HG02763 (cell line): ENCODE results near the gene GRIA1.
"Not testable (repeated sequence)": the region's sequence is repeated elsewhere in the genome, so short reads cannot be mapped to it uniquely, and the experiment has no call there.

ENCODE experiments used
- ATAC-seq: cut with Tn5 transposase; IDR thresholded peaks from one replicate; pipeline ENCODE4 v1.9.1; 2021; ENCODE audit warnings: mild to moderate bottlenecking, moderate library complexity; ENCODE audit not compliant: unreplicated experiment

GRIA1 gene

DNA sequence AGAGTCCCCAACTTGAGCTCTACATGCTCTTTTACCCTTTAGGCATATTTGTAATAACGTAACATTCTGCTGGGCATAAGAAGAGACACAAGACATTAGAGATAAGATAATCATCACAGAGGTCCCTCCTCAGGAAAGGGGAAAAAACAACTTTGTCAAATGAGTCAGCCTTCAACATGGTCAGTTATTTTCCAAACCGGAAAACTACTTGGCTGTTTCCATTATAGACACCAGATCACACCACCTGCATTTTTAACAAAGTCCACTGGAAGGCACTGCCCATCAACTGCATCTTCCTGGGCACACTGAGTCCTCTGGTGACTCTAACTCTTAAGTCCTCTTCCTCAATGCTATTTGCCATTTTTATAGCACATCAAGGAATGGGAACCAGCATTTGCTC is 326.4 kb downstream of the GRIA1 start:
- no peak for ATAC-seq

GRCh38 chr5:153818626-153819025 is 328.2 kb downstream of the GRIA1 start:
- no peak for ATAC-seq

DNA sequence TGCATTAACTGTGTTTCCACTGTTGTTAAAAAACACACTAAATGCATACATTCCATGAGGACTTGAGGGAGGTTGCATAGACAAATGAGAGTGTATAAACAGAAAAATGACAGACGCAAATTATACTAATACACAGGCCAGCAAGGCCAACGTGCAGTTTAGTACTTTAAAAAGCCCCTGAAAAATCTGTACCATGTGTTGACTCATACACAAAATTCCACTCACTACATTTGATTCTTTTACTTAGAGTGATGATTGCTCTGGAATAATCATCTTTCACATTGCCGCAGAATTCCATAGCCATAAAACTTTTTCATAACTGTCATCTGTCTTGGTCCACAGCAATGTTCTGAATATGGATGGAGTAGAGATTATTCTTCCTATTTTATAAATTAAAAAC is 332.6 kb downstream of the GRIA1 start:
- no peak for ATAC-seq

- no peak for ATAC-seq
These were observed 334.4 kb downstream of the GRIA1 start for GRCh38 chr5:153824909-153825308.

GRCh38 chr5:153827397-153827796 is 336.9 kb downstream of the GRIA1 start:
- no peak for ATAC-seq

DNA sequence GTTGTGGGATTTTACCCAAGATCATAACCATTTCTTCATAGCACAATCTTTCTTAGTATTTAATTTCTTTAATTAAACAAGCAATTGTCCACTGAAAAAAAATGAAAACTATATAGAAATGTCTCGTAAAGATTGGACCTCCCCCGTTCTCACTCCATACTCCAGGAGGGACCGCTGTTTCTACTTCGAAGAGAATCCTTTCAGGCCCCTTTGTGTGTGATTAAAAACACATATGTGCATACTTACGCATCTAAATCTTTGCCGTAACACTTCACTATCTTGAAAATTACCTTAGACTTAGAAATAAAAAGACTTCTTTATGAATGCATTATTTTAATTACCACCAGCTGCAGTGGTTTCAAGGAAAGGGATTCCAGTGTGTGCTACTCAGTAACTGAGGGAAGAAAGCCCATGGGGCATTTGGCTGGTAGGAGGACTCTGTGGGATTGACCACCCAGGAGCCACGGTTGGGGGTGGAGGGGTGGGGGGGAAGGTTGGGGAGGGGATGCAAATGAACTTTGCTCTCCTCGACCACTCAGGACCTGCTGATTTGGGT is 339.1 kb downstream of the GRIA1 start:
- ATAC-seq = no peak

GRCh38 chr5:153831973-153832372 is 341.5 kb downstream of the GRIA1 start:
- ATAC-seq = peak; percentile 75

DNA sequence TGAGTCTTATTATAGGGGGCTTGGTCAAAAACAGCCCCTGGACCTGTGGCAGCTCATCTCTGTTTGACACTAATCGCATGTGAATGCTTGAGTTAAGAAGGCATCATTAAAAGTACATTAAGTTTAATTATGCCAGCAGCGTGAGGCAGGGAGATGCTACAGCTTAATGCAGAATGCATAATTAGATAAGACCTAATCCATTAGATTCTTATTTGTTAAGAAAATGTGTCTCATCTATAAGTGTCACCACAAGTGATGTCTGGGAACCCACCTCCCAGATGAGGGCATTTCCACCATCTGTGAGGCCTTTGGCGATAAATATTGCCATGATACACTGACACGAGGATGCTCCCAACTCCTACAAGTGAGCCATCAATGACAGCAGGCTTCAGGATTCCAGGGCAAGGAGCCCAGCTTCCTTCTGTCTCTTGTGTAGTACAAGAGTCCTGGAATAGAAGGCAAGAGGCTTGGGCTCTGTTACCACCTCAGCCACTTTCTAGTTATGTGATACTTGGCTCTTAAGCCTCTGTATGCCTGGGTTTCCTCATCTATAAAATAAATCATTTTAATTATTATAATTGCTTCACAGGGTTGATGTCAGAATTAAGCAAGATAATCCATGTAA is 345.5 kb downstream of the GRIA1 start:
- no peak for ATAC-seq

DNA sequence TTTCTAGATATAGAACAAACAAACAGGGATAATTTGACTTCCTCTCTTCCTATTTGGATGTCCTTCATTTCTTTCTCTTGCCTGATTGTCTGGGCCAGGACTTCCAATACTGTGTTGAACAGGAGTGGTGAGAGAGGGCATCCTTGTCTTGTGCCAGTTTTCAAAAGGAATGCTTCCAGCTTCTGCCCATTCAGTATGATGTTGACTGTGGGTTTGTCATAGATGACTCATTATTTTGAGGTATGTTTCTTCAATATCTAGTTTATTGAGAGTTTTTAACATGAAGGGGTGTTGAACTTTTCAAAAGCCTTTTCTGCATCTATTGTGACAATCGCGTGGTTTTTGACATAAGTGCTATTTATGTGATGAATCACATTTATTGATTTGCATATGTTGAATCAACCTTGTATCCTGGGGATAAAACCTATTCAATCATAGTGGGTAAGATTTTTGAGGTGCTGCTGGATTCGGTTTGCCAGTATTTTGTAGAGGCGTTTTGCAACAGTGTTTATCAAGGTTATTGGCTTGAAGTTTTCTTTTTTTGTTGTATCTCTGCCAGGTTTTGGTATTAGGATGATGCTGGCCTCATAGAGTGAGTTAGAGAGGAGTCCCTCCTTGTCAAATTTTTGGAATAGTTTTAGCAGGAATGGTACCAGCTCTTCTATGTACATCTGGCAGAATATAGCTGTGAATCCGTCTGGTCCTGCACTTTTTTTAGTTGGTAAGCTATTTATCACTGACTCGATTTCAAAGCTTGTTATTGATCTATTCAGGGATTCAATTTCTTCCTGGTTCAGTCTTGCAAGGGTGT is 359.0 kb downstream of the GRIA1 start:
- ATAC-seq = not testable (repeated sequence)

- no peak for ATAC-seq
These were observed 369.9 kb downstream of the GRIA1 start for GRCh38 chr5:153860195-153860886.

- ATAC-seq = not testable (repeated sequence)
These were observed 372.4 kb downstream of the GRIA1 start for GRCh38 chr5:153862906-153863305.
